Gastrocnemius medialis (tissue), 4 donors: Measurements from ENCODE around the gene RXYLT1. TPM values are rescaled to one million over a fixed set of nuclear protein-coding genes. Genes with fewer than 3 reads are reported as not detected.
"Not testable (repeated sequence)": the region's sequence is repeated elsewhere in the genome, so short reads cannot be mapped to it uniquely, and the experiment has no call there.

Source experiments
- ATAC-seq, 2 donors: fragments of 150-250 bp; one replicate each; pipeline ENCODE4 v1.9.1; 2016
- DNase-seq, 2 donors: peaks; one replicate each; pipeline ENCODE4 v3.0.0-alpha.2; 2019
- H3K27ac ChIP-seq, 4 donors: fragments of 200-600 bp; sonication (generic); 1 replicate in 1 of 4; 2 replicates in 3 of 4; pipeline ENCODE4 v1.5.1; 2016 to 2018; ENCODE audit warnings: mild to moderate bottlenecking in 2 of 4, moderate library complexity in 1 of 4
- H3K27me3 ChIP-seq, 3 donors: fragments of 200-600 bp; sonication (generic) in 2 of 3; 1 replicate in 1 of 3; 2 replicates in 2 of 3; pipeline versions ENCODE4 v1.5.1 to v1.6.0; 2016 to 2019; ENCODE audit warnings: mild to moderate bottlenecking in 1 of 3, moderate library complexity in 1 of 3
- H3K36me3 ChIP-seq, 2 donors: fragments of 200-600 bp; sonication (generic) in 1 of 2; one replicate each; pipeline ENCODE4 v1.5.1; 2017 to 2018
- H3K4me1 ChIP-seq, 2 donors: fragments of 200-600 bp; sonication (generic) in 1 of 2; one replicate each; pipeline ENCODE4 v1.5.1; 2016 to 2017; ENCODE audit warnings: mild to moderate bottlenecking in 2 of 2
- H3K4me3 ChIP-seq, 4 donors: fragments of 200-600 bp; sonication (generic) in 3 of 4; 1 replicate in 1 of 4; 2 replicates in 3 of 4; pipeline ENCODE4 v1.5.1; 2016 to 2019; ENCODE audit warnings: mild to moderate bottlenecking in 2 of 4
- H3K9me3 ChIP-seq, 3 donors: fragments of 200-600 bp; sonication (generic) in 2 of 3; 1 replicate in 1 of 3; 2 replicates in 2 of 3; pipeline ENCODE4 v1.5.1; 2016 to 2019
- CTCF ChIP-seq, 5 experiments: fragments of 450-650 bp in 3 of 5; fragments of 200-600 bp in 2 of 5; sonication (generic) in 2 of 5; IDR thresholded peaks in 4 of 5; conservative IDR thresholded peaks in 1 of 5; 1 replicate in 4 of 5; 2 replicates in 1 of 5; pipeline ENCODE4 v1.5.1; 2016 to 2019; ENCODE audit warnings: antibody characterized with exemption in 5 of 5, mild to moderate bottlenecking in 3 of 5, moderate library complexity in 3 of 5
- POLR2A ChIP-seq, 2 donors: fragments of 450-650 bp; IDR thresholded peaks; one replicate each; pipeline ENCODE4 v1.6.1; 2017; ENCODE audit warnings: antibody characterized with exemption in 2 of 2, mild to moderate bottlenecking in 2 of 2, moderate library complexity in 2 of 2
- in situ Hi-C, 4 donors: fragments of 200-750 bp; cut with MboI; loops; one replicate each; pipeline versions ENCODE4 v1.15.0 to v1.8.0; 2017; ENCODE audit warnings: low sequenced_read_pairs in 4 of 4
- intact Hi-C: fragments of 100-400 bp; cut with DNase I; formaldehyde crosslinking; loops from one replicate; pipeline ENCODE4 v1.15.1; 2023; ENCODE audit warnings: low total_unique reads
- total RNA-seq, 4 donors: library from RNA; depleted of rRNA; stranded (reverse); fragments of >200 nt; gene quantifications; one replicate each; pipeline versions ENCODE4 v1.1.0 to v1.2.3, GENCODE V29; 2016

Gene RXYLT1
- total RNA-seq, 4 donors from 2014 or later: 9.4 to 16.5 (median 14.1) TPM

GRCh38 chr12:63841571-63841970, 61.9 kb downstream of the RXYLT1 start:
- DNase-seq (no peak), ATAC-seq (no peak)
- in situ Hi-C loops (loop anchor here in 3 of 4 donors (5.0 to 25.0 kb wide), 4 partner anchors 336 to 546 kb away; partner anchors contain the start of gene C12orf56 (in 1 of the 3)), intact Hi-C loops (loop anchor here (5.0 kb wide), 4 partner anchors 59 to 611 kb away; partner anchors contain the start of genes TBK1 and XPOT)
- Histone ChIP-seq H3K4me3 (no peak overlapping the region), H3K36me3 (no peaks in the 10 kb centered on the region), H3K9me3 (no peaks in the 10 kb centered on the region), H3K4me1 (peaks cover 4 to 7% of the 10 kb centered on the region in 2 donors), H3K27me3 (no peaks in the 10 kb centered on the region), H3K27ac (no peak overlapping the region)
- no peak for TF ChIP-seq POLR2A (IDR thresholded peaks at IDR 0.05)
- TF ChIP-seq CTCF (IDR thresholded peaks at IDR 0.05 in 4 of 5, conservative IDR thresholded peaks at IDR 0.05 in 1 of 5): no peak

GRCh38 chr12:63842750-63843149, 63.0 kb downstream of the RXYLT1 start:
- in situ Hi-C loops: loop anchor here in 3 of 4 donors (5.0 to 25.0 kb wide), 4 partner anchors 335 to 545 kb away; partner anchors contain the start of gene C12orf56 (in 1 of the 3)
- H3K4me1 ChIP-seq, DNase-seq, H3K36me3 ChIP-seq, ATAC-seq, H3K9me3 ChIP-seq, H3K27me3 ChIP-seq: not testable (repeated sequence)
- intact Hi-C loops: loop anchor here (1.0 to 5.0 kb wide), 5 partner anchors 60 to 610 kb away; partner anchors contain the start of genes TBK1 and XPOT
- Histone ChIP-seq H3K27ac (peak overlapping the region in 2 of 4 donors; percentile 84 to 85), H3K4me3 (peak overlapping the region in 1 of 4 donors; percentile 73)

- H3K27me3 ChIP-seq: no peaks in the 10 kb centered on the region
- peak overlapping the region; percentile 79 to 85 (median 83) for H3K27ac ChIP-seq
- no peaks in the 10 kb centered on the region for H3K9me3 ChIP-seq
- intact Hi-C loops: loop anchor here (1.0 to 5.0 kb wide), 5 partner anchors 61 to 609 kb away; partner anchors contain the start of genes TBK1 and XPOT
- DNase-seq (no peak), ATAC-seq (peak; percentile 3 to 5)
- in situ Hi-C loops: loop anchor here in 3 of 4 donors (5.0 to 25.0 kb wide), 4 partner anchors 334 to 544 kb away; partner anchors contain the start of gene C12orf56 (in 1 of the 3)
- peak overlapping the region; percentile 73 to 91 (median 84) for H3K4me3 ChIP-seq
- H3K4me1 ChIP-seq: peaks cover 4 to 7% of the 10 kb centered on the region in 2 donors
- no peaks in the 10 kb centered on the region for H3K36me3 ChIP-seq
- no peak for TF ChIP-seq POLR2A (IDR thresholded peaks at IDR 0.05)
Observed at GRCh38 chr12:63843254-63843720, 63.6 kb downstream of the RXYLT1 start.

- H3K9me3 ChIP-seq: no peaks in the 10 kb centered on the region
- H3K36me3 ChIP-seq: no peaks in the 10 kb centered on the region
- DNase-seq (peak; percentile 74 to 81), ATAC-seq (peak; percentile 88 to 90)
- peak in 1 of 2 donors; percentile 55 for TF ChIP-seq POLR2A (IDR thresholded peaks at IDR 0.05)
- peak; percentile 83 to 91 (median 88) for TF ChIP-seq CTCF (IDR thresholded peaks at IDR 0.05 in 4 of 5, conservative IDR thresholded peaks at IDR 0.05 in 1 of 5)
- H3K4me1 ChIP-seq: peaks cover 4 to 7% of the 10 kb centered on the region in 2 donors
- peak overlapping the region; percentile 73 to 91 (median 84) for H3K4me3 ChIP-seq
- in situ Hi-C loops: loop anchor here in 3 of 4 donors (5.0 to 25.0 kb wide), 4 partner anchors 333 to 543 kb away; partner anchors contain the start of gene C12orf56 (in 1 of the 3)
- no peaks in the 10 kb centered on the region for H3K27me3 ChIP-seq
- H3K27ac ChIP-seq: peak overlapping the region; percentile 79 to 85 (median 83)
- intact Hi-C loops: loop anchor here (1.0 to 5.0 kb wide), 5 partner anchors 62 to 608 kb away; partner anchors contain the start of genes TBK1 and XPOT
Observed at GRCh38 chr12:63843721-63844390, 64.1 kb downstream of the RXYLT1 start.

GRCh38 chr12:63844391-63845341, 65.0 kb downstream of the RXYLT1 start, which contains the start of gene SRGAP1:
SRGAP1 (plus strand) TSS chr12:63844700; CDS start chr12:63844817, 117 bp downstream.
- no peaks in the 10 kb centered on the region for H3K27me3 ChIP-seq
- ATAC-seq (peak; percentile 46 to 54), DNase-seq (peak; percentile 25 to 37)
- H3K27ac ChIP-seq: peak within 1 kb of the TSS; percentile 79 to 85 (median 83)
- in situ Hi-C loops: loop anchor here in 3 of 4 donors (5.0 to 25.0 kb wide), 4 partner anchors 333 to 543 kb away; partner anchors contain the start of gene C12orf56 (in 1 of the 3)
- peaks cover 4 to 7% of the 10 kb centered on the region in 2 donors for H3K4me1 ChIP-seq
- TF ChIP-seq POLR2A (IDR thresholded peaks at IDR 0.05) (no peak), CTCF (IDR thresholded peaks at IDR 0.05 in 4 of 5, conservative IDR thresholded peaks at IDR 0.05 in 1 of 5) (no peak)
- peak within 1 kb of the TSS; percentile 73 to 91 (median 84) for H3K4me3 ChIP-seq
- H3K36me3 ChIP-seq: no peaks in the 10 kb centered on the region
- intact Hi-C loops: loop anchor here (5.0 kb wide), 4 partner anchors 62 to 608 kb away; partner anchors contain the start of genes TBK1 and XPOT
- no peaks in the 10 kb centered on the region for H3K9me3 ChIP-seq
